ENCODE measurements around the gene PDZK1. TPM values are rescaled to one million over a fixed set of nuclear protein-coding genes. Genes with fewer than 3 reads are reported as not detected.

Gene PDZK1
- total RNA-seq (2021; ENCODE audit: unreplicated experiment) (0.27 TPM), Bru-seq, nascent RNA (percentile 19 among the genes with signal in this experiment), BruChase-seq, experiment 1, labeled RNA remaining after a 6-hour chase (percentile 42 among the genes with signal in this experiment), BruChase-seq, experiment 2, labeled RNA remaining after a 2-hour chase (percentile 41 among the genes with signal in this experiment)
- 0.25 TPM in 1 of 2 replicates, not detected in the other for polyA plus RNA-seq (2012)
- long read RNA-seq = 0 reads

- H3K27me3 ChIP-seq (ENCODE audit: insufficient read depth, low read length) = no peaks in the 10 kb centered on the region
- CTCF ChIA-PET = no interaction called here
- peaks cover 4 to 27% of the 10 kb centered on the region in 2 experiments; a peak in 3 of 4 replicates for H3K4me1 ChIP-seq (ENCODE audit: control insufficient read depth in 1 of 2, insufficient read depth in 2 of 2, low read length in 2 of 2)
- H3K27ac ChIP-seq (ENCODE audit: low read depth, low read length) = no peak within 1 kb of the TSS
- no peak within 1 kb of the TSS for H2AFZ ChIP-seq (ENCODE audit: low read depth, low read length, poor library complexity, severe bottlenecking)
- no peak for TF ChIP-seq YY1 (IDR thresholded peaks at IDR 0.05; ENCODE audit: extremely low read depth, insufficient replicate concordance, low read depth, low read length)
- no peak for TF ChIP-seq ATF3 (IDR thresholded peaks at IDR 0.05)
- TF ChIP-seq SP1 (IDR thresholded peaks at IDR 0.05; ENCODE audit: low read depth) = no peak
- TF ChIP-seq REST (IDR thresholded peaks at IDR 0.05; ENCODE audit: low read depth) = no peak
- no peak for TF ChIP-seq POLR2A (IDR thresholded peaks at IDR 0.05; ENCODE audit: borderline replicate concordance, extremely low read depth, insufficient read depth, insufficient read length)
- TF ChIP-seq ELF1 (IDR thresholded peaks at IDR 0.05; ENCODE audit: borderline replicate concordance, low read depth) = no peak
- H3K9me2 ChIP-seq (ENCODE audit: insufficient read depth) = no peaks in the 10 kb centered on the region
- POLR2A ChIA-PET = no interaction called here
- no peak for ATAC-seq
- no TSS peak for BruUV-seq (replicated peaks)
- H3K9me3 ChIP-seq (ENCODE audit: control insufficient read depth in 1 of 2, insufficient read depth in 1 of 2, low read depth in 1 of 2, low read length in 2 of 2) = no peaks in the 10 kb centered on the region
- no peaks in the 10 kb centered on the region for H4K20me1 ChIP-seq (ENCODE audit: insufficient read depth)
- H3K4me2 ChIP-seq (ENCODE audit: low read length) = peak within 1 kb of the TSS; percentile 41
- H3K4me3 ChIP-seq (replicated peaks in 1 of 2; ENCODE audit: low read depth in 1 of 2, low read length in 2 of 2) = no peak within 1 kb of the TSS
- no peak for DNase-seq (ENCODE audit: low read depth, low spot score)
- H3K9ac ChIP-seq (ENCODE audit: low read length) = 0 out of 2 replicates have a peak within 1 kb of the TSS, but pooled peaks have one; percentile 10
- no peaks in the 10 kb centered on the region for H3K36me3 ChIP-seq (ENCODE audit: control insufficient read depth in 1 of 2, insufficient read depth in 2 of 2, low read length in 2 of 2)
- RAD21 ChIA-PET (ENCODE audit: low non-redundant PET in 1 of 2, low total read pairs in 2 of 2, uncharacterized antibody in 2 of 2, unreplicated experiment in 2 of 2) = no interaction called here
- intact Hi-C loops (cut with micrococcal nuclease) = no loop called here
- H3K79me2 ChIP-seq (ENCODE audit: insufficient read depth, low read length) = no peaks in the 10 kb centered on the region
Observed at GRCh38 chr1:145707183-145707867, at the start of gene PDZK1. TSS of gene PDZK1 (minus strand) at chr1:145707368. CDS start at chr1:145688021, 19,347 bp downstream.
